ENCODE measurements around the gene CTBP2. TPM values are rescaled to one million over a fixed set of nuclear protein-coding genes. Genes with fewer than 3 reads are reported as not detected.

Gene CTBP2
- total RNA-seq, 4 donors from 2014 or later, result 69.7 to 125 (median 84.7) TPM

- Histone ChIP-seq H3K4me3 (no peak overlapping the region), H3K4me1 (peaks cover 59 to 71% (median 67%) of the 10 kb centered on the region in 4 donors), H3K27me3 (no peaks in the 10 kb centered on the region), H3K36me3 (peaks cover 9 to 23% (median 17%) of the 10 kb centered on the region in 4 donors), H3K9me3 (no peaks in the 10 kb centered on the region), H3K27ac (replicated peaks in 1 of 4) (peak overlapping the region; percentile 76 to 89 (median 86))
- WGBS, result 75% methylated on average over 17 of the region's 17 CpGs
- intact Hi-C loops (cut with DNase I), result no loop called here
- no peak for TF ChIP-seq CTCF (IDR thresholded peaks at IDR 0.05)
- TF ChIP-seq POLR2AphosphoS5 (IDR thresholded peaks at IDR 0.05), result no peak
- no peak for TF ChIP-seq POLR2A (IDR thresholded peaks at IDR 0.05; ENCODE audit: low read depth)
- no peak for DNase-seq (ENCODE audit: extremely low spot score)
Observed at GRCh38 chr10:125085258-125086054, 74.9 kb downstream of the CTBP2 start.

- Histone ChIP-seq H3K9me3 (no peaks in the 10 kb centered on the region), H3K27ac (replicated peaks in 1 of 4) (peak overlapping the region; percentile 76 to 89 (median 86)), H3K4me1 (peaks cover 58 to 73% (median 64%) of the 10 kb centered on the region in 4 donors), H3K36me3 (peaks cover 9 to 23% (median 17%) of the 10 kb centered on the region in 4 donors), H3K27me3 (no peaks in the 10 kb centered on the region), H3K4me3 (peak overlapping the region in 2 of 4 donors; percentile 3 to 9)
- intact Hi-C loops (cut with DNase I), result no loop called here
- WGBS, result 60% methylated on average over 17 of the region's 18 CpGs
- TF ChIP-seq POLR2A (IDR thresholded peaks at IDR 0.05; ENCODE audit: low read depth), result no peak
- TF ChIP-seq POLR2AphosphoS5 (IDR thresholded peaks at IDR 0.05), result peak in 1 of 2 donors; percentile 38
- TF ChIP-seq CTCF (IDR thresholded peaks at IDR 0.05), result no peak
- no peak for DNase-seq (ENCODE audit: extremely low spot score)
Observed at GRCh38 chr10:125084614-125085257, 75.6 kb downstream of the CTBP2 start.

GRCh38 chr10:125084191-125084613, 76.2 kb downstream of the CTBP2 start:
- Histone ChIP-seq H3K36me3 (peaks cover 9 to 23% (median 17%) of the 10 kb centered on the region in 4 donors), H3K4me3 (peak overlapping the region in 2 of 4 donors; percentile 3 to 9), H3K27me3 (no peaks in the 10 kb centered on the region), H3K4me1 (peaks cover 53 to 73% (median 59%) of the 10 kb centered on the region in 4 donors), H3K27ac (replicated peaks in 1 of 4) (peak overlapping the region; percentile 76 to 89 (median 86)), H3K9me3 (no peaks in the 10 kb centered on the region)
- intact Hi-C loops (cut with DNase I), result no loop called here
- TF ChIP-seq POLR2A (IDR thresholded peaks at IDR 0.05; ENCODE audit: low read depth), result no peak
- no peak for TF ChIP-seq EP300 (IDR thresholded peaks at IDR 0.05)
- peak; percentile 9 to 21 (median 16) for TF ChIP-seq CTCF (IDR thresholded peaks at IDR 0.05)
- TF ChIP-seq POLR2AphosphoS5 (IDR thresholded peaks at IDR 0.05), result peak; percentile 54
- 49% methylated on average over 11 of the region's 11 CpGs for WGBS
- DNase-seq (ENCODE audit: extremely low spot score), result no peak

- Histone ChIP-seq H3K4me3 (no peak overlapping the region), H3K9me3 (no peaks in the 10 kb centered on the region), H3K27ac (replicated peaks in 1 of 4) (peak overlapping the region; percentile 76 to 89 (median 86)), H3K36me3 (peaks cover 9 to 23% (median 17%) of the 10 kb centered on the region in 4 donors), H3K27me3 (no peaks in the 10 kb centered on the region), H3K4me1 (peaks cover 53 to 68% (median 58%) of the 10 kb centered on the region in 4 donors)
- WGBS, result 61% methylated on average over 10 of the region's 10 CpGs
- DNase-seq (ENCODE audit: extremely low spot score), result no peak
- intact Hi-C loops (cut with DNase I), result no loop called here
- TF ChIP-seq POLR2AphosphoS5 (IDR thresholded peaks at IDR 0.05) (no peak), EP300 (IDR thresholded peaks at IDR 0.05) (no peak), CTCF (IDR thresholded peaks at IDR 0.05) (no peak), POLR2A (IDR thresholded peaks at IDR 0.05; ENCODE audit: low read depth) (no peak)
Observed at GRCh38 chr10:125083576-125083920, 76.8 kb downstream of the CTBP2 start.
